ENCODE results near the gene DUS1L. TPM values are rescaled to one million over a fixed set of nuclear protein-coding genes. Genes with fewer than 3 reads are reported as not detected.

Gene DUS1L
- polyA plus RNA-seq, 1 of the 3 experiments (the other 2 are of a cell fraction), result 163 TPM

DNA sequence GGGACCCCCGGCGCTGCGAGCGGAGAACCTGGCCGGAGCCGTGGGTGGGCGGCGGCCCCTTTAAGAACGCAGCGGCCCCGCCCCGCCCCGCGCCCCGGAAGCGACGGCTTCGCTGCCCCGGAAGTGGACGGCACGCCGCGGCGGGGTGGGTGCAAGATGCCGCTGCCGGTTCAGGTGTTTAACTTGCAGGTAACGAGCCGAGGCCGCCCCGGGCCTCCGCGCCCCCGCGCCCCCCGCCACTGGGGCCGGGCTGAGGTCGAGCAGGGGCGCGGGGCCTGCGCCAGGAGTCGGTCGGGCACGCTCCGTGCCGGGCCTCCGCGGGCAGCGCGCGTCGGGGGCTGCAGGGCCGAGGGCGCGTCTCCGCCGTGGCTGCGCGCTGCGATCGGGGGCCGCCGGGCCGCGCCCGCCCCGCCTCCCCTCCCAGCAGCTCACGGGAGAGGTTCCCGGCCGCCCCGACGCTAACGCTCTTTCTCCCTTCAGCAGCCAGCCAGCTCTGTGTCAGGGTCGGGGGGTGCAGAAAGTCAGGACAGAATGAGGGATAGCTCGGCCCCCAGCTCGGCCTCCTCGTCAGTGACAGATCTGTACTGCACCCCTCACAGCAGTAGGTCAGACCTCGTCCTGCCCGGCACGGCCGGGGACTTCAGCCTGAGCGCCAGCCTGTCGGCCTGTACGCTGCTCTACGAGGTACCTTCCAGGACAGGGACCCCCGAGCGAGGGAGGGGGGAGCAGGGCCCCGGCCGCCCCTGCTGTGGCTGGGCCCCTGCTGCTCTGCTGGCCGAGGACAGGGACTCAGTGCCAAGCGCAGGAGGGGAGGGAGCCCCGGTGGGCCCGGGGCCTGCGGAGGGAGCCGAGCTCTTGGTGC, 13.6 kb downstream of the DUS1L start, which contains the start of the genes GPS1 and RFNG (continued):
- no peak for TF ChIP-seq IRF3 (IDR thresholded peaks at IDR 0.05; ENCODE audit: low read depth, low read length)
- no peak for TF ChIP-seq JUND (IDR thresholded peaks at IDR 0.05)
- TF ChIP-seq SMC3 (IDR thresholded peaks at IDR 0.05; ENCODE audit: low read depth, low read length), result no peak
- TF ChIP-seq USF1 (IDR thresholded peaks at IDR 0.05; ENCODE audit: borderline replicate concordance, low read depth), result no peak

DNA sequence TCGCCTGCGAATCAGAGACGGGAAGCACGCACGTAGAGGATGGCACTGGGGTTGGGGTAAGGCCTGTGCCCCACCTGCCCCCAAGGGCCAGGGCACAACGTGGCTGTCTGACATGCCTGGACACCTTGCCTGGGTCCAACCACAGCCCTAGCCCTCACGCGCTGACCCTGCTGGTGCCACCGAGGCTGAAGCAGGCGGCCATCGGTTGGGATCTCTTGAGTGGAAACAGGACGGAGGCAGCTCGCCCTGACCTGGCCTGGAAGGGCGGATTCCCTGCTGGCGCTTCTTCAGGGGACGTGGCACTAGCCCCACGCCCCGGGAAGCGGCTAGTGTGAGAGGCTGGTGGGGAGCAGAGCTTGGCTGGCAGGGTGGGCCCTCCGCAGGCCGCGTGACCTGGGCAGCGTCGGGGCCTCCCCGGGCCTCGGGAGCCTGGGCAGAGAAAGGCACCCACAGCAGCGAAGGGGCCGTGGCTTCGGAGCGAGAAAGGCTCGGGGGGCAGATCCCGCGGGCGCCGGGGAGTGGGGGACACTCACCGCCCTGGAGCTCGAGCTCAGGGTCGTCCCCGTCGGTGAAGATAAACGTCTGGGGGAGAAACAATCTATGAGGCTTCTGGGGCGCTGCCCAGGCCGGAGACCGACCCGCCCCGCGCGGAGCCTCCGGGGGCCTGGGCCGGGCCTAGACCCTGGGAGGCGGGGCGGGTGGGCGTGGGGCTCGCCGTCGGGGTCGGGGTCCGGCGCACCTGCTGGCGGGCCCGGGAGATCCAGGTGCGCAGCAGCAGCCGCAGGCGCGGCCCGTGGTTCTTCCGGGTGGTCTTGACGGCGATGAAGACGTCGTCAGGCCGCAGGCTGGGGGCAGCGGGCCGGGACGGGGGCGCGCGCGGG, 14.6 kb downstream of the DUS1L start:
- ChIA-PET POLR2A (interaction anchor here (1.0 kb wide), 1 partner anchor 9 kb away, joined by 3 read pairs; no protein-coding TSS in a partner anchor), CTCF (interaction anchor here (0.6 to 5.1 kb wide), 8 partner anchors 11 to 91 kb away, joined by 3 to 45 read pairs (median 11); partner anchors contain the start of genes DCXR, DUS1L and RAC3)
- H3K9me2 ChIP-seq, result no peaks in the 10 kb centered on the region
- WGBS (ENCODE audit: low lambda C conversion rate), result 45% methylated on average over 31 of the region's 79 CpGs
- peak overlapping the region; percentile 32; the same call in 1 of the 2 replicates for H2AFZ ChIP-seq (ENCODE audit: low read depth)
- H3K4me3 ChIP-seq (ENCODE audit: low read depth in 2 of 2, low read length in 1 of 2), result peak overlapping the region; percentile 81 to 100
- no peaks in the 10 kb centered on the region for H3K9me3 ChIP-seq
- H3K27ac ChIP-seq (ENCODE audit: low read depth in 2 of 2, low read length in 1 of 2), result peak overlapping the region in 1 of 2 experiments; percentile 74; a peak in 1 of 4 replicates
- peak overlapping the region; percentile 71 for H3K9ac ChIP-seq
- peaks cover 14% of the 10 kb centered on the region; the same call in 1 of the 2 replicates for H4K20me1 ChIP-seq (ENCODE audit: insufficient read depth)
- peak overlapping the region; percentile 92 for H3K4me2 ChIP-seq
- H3F3A ChIP-seq (replicated peaks; ENCODE audit: insufficient read depth), result peaks cover 2% of the 10 kb centered on the region
- peaks cover 49% of the 10 kb centered on the region for H3K79me2 ChIP-seq (ENCODE audit: insufficient read depth)
- DNase-seq, result peak; percentile 90
- no peaks in the 10 kb centered on the region for H3K27me3 ChIP-seq (ENCODE audit: insufficient read depth)
- TF ChIP-seq, protein P1, sequence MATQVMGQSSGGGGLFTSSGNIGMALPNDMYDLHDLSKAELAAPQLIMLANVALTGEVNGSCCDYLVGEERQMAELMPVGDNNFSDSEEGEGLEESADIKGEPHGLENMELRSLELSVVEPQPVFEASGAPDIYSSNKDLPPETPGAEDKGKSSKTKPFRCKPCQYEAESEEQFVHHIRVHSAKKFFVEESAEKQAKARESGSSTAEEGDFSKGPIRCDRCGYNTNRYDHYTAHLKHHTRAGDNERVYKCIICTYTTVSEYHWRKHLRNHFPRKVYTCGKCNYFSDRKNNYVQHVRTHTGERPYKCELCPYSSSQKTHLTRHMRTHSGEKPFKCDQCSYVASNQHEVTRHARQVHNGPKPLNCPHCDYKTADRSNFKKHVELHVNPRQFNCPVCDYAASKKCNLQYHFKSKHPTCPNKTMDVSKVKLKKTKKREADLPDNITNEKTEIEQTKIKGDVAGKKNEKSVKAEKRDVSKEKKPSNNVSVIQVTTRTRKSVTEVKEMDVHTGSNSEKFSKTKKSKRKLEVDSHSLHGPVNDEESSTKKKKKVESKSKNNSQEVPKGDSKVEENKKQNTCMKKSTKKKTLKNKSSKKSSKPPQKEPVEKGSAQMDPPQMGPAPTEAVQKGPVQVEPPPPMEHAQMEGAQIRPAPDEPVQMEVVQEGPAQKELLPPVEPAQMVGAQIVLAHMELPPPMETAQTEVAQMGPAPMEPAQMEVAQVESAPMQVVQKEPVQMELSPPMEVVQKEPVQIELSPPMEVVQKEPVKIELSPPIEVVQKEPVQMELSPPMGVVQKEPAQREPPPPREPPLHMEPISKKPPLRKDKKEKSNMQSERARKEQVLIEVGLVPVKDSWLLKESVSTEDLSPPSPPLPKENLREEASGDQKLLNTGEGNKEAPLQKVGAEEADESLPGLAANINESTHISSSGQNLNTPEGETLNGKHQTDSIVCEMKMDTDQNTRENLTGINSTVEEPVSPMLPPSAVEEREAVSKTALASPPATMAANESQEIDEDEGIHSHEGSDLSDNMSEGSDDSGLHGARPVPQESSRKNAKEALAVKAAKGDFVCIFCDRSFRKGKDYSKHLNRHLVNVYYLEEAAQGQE (IDR thresholded peaks at IDR 0.05; ENCODE audit: low read depth, low read length), result no peak
- TF ChIP-seq TEAD4 (IDR thresholded peaks at IDR 0.05; ENCODE audit: borderline replicate concordance, insufficient read depth) (no peak), MAX (IDR thresholded peaks at IDR 0.05; ENCODE audit: low read depth) (no peak), NRF1 (IDR thresholded peaks at IDR 0.05; ENCODE audit: low read depth, low read length) (no peak), JUND (IDR thresholded peaks at IDR 0.05) (no peak), SIN3A (IDR thresholded peaks at IDR 0.05; ENCODE audit: borderline replicate concordance, low read depth, low read length) (no peak), YY1 (IDR thresholded peaks at IDR 0.05; ENCODE audit: low read depth) (no peak), MXI1 (IDR thresholded peaks at IDR 0.05; ENCODE audit: low read depth, low read length) (no peak), SMC3 (IDR thresholded peaks at IDR 0.05; ENCODE audit: low read depth, low read length) (no peak), CHD2 (IDR thresholded peaks at IDR 0.05; ENCODE audit: low read length, partially characterized antibody) (no peak), MEF2A (IDR thresholded peaks at IDR 0.05; ENCODE audit: borderline replicate concordance, low read depth) (no peak)
- peaks cover 31 to 64% of the 10 kb centered on the region in 2 experiments for H3K36me3 ChIP-seq (replicated peaks in 1 of 2; ENCODE audit: control insufficient read depth in 1 of 2, insufficient read depth in 2 of 2, low read length in 1 of 2)
- H3K4me1 ChIP-seq (ENCODE audit: control insufficient read depth in 1 of 2, insufficient read depth in 2 of 2, low read depth in 1 of 2, low read length in 1 of 2), result peaks cover 0 to 25% of the 10 kb centered on the region in 2 experiments; a peak in 2 of 4 replicates
